ENCODE results near the gene KIF21B.
"Not testable (repeated sequence)": the region's sequence is repeated elsewhere in the genome, so short reads cannot be mapped to it uniquely, and the experiment has no call there.

KIF21B gene

DNA sequence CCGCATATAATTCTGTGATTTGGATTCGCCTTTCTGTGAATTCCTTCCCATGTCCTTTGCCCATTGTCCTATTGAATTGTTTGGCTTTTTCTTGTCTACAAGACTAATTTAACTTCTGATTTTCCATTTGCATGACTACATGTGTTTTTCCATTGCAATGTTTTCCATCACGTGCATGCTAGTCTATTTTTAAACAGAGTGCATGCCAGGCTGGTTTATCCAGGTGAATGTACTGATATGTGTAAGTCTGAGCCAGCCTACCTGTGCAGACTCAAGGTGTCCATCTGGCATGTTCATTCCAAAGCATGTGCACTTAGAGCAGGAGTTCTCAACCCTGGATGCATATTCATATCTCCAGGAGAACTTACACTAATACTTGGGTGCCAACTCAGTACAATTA is 69.1 kb downstream of the KIF21B start:
- DNase-seq, result no peak
- Mint-ChIP-seq H3K4me1 (no peaks in the 10 kb centered on the region), H3K27ac (no peak overlapping the region)

GRCh38 chr1:200951016-200951415 is 72.5 kb downstream of the KIF21B start:
- no peaks in the 10 kb centered on the region for H3K4me1 Mint-ChIP-seq
- peaks cover 11% of the 10 kb centered on the region for H3K9me3 Mint-ChIP-seq
- H3K27ac Mint-ChIP-seq, result no peak overlapping the region
- peaks cover 2% of the 10 kb centered on the region for H3K36me3 Mint-ChIP-seq (ENCODE audit: low read depth)
- ATAC-seq (no peak), DNase-seq (no peak)
- H3K27me3 Mint-ChIP-seq, result peaks cover 12% of the 10 kb centered on the region
- no peak overlapping the region for H3K4me3 Mint-ChIP-seq

More for the DNA sequence above, 69.1 kb downstream of the KIF21B start:
- Mint-ChIP-seq H3K4me3 (no peak overlapping the region), H3K36me3 (ENCODE audit: low read depth) (no peaks in the 10 kb centered on the region), H3K27me3 (peaks cover 6% of the 10 kb centered on the region), H3K9me3 (no peaks in the 10 kb centered on the region)
- no peak for ATAC-seq

DNA sequence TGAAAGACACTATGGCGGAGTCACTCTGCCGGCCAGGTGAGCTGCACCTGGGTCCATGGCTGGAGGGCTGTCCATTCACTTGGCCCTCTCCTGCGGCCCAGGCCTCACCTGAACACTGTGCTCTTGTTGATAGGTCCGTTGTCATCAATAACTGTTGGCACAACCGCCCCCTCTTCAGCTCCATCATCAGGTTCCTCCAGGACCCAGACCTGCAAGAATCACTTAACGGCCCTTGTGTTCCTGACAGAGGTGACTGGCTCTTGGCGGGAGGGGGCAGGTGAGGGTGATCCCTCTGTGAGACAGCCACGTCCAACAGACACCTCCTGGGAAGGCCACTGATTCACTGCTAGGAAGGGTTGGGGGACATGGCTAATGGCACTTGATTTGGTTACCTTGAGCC is 73.9 kb downstream of the KIF21B start:
- no peak for DNase-seq
- H3K36me3 Mint-ChIP-seq (ENCODE audit: low read depth), result peaks cover 2% of the 10 kb centered on the region
- H3K4me1 Mint-ChIP-seq, result no peaks in the 10 kb centered on the region
- H3K4me3 Mint-ChIP-seq, result no peak overlapping the region
- peaks cover 12% of the 10 kb centered on the region for H3K27me3 Mint-ChIP-seq
- H3K27ac Mint-ChIP-seq, result no peak overlapping the region
- peaks cover 11% of the 10 kb centered on the region for H3K9me3 Mint-ChIP-seq
- ATAC-seq, result no peak

GRCh38 chr1:200947059-200947566 is 76.4 kb downstream of the KIF21B start:
- no peaks in the 10 kb centered on the region for H3K4me1 Mint-ChIP-seq
- no peak overlapping the region for H3K4me3 Mint-ChIP-seq
- ATAC-seq, result no peak
- H3K9me3 Mint-ChIP-seq, result peaks cover 15% of the 10 kb centered on the region
- no peak for DNase-seq
- no peak overlapping the region for H3K27ac Mint-ChIP-seq
- H3K27me3 Mint-ChIP-seq, result peaks cover 8% of the 10 kb centered on the region
- peaks cover 2% of the 10 kb centered on the region for H3K36me3 Mint-ChIP-seq (ENCODE audit: low read depth)

DNA sequence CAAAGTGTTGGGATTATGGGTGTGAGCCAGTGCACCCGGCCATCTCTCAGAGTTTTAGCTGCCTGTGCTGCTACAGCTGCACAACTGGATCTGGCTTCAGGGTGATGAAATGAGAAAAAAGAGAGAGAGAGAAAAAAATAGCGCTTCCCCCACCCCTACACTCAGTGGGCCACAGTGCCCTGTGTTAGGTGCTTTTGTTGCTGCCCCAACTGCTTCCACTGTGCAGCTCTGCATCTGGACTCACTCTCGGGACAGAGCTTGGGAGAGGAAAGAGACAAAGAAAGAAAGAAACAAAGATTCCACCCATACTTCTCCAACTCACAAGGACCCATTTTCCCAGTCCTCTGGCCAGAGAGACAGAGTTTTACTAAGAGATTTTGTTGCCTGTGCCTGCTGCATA is 78.4 kb downstream of the KIF21B start:
- no peak for ATAC-seq
- Mint-ChIP-seq H3K27ac (no peak overlapping the region), H3K9me3 (peaks cover 23% of the 10 kb centered on the region)

DNA sequence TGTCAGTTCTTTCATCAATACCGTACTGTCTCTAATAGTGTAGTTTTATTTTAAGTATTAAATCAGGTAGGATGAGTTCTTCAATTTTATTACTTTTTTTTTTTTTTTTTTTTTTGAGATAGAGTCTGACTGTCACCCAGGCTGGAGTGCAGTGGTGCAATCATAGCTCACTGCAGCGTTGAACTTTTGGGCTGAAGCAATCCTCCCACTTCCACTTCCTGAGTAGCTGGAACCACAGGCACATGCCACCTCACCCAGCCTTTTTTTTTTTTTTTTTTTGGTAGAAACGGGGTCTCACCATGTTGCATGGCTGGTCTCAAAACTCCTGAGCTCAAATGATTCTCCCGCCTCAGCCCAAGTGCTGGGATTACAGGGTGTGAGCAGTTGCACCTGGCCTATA is 84.6 kb downstream of the KIF21B start:
- DNase-seq (no peak), ATAC-seq (peak; percentile 78)
- peaks cover 8% of the 10 kb centered on the region for H3K9me3 Mint-ChIP-seq
- no peaks in the 10 kb centered on the region for H3K27me3 Mint-ChIP-seq
- no peaks in the 10 kb centered on the region for H3K36me3 Mint-ChIP-seq (ENCODE audit: low read depth)
- H3K27ac Mint-ChIP-seq, result no peak overlapping the region
- H3K4me3 Mint-ChIP-seq, result no peak overlapping the region
- peaks cover 9% of the 10 kb centered on the region for H3K4me1 Mint-ChIP-seq

More for the DNA sequence above, 78.4 kb downstream of the KIF21B start:
- DNase-seq, result no peak
- Mint-ChIP-seq H3K27me3 (peaks cover 8% of the 10 kb centered on the region), H3K4me1 (no peaks in the 10 kb centered on the region), H3K4me3 (no peak overlapping the region), H3K36me3 (ENCODE audit: low read depth) (peaks cover 2% of the 10 kb centered on the region)

- ATAC-seq; H3K36me3 Mint-ChIP-seq (ENCODE audit: low read depth); H3K4me1 Mint-ChIP-seq; H3K4me3 Mint-ChIP-seq; H3K27me3 Mint-ChIP-seq; DNase-seq; H3K9me3 Mint-ChIP-seq; H3K27ac Mint-ChIP-seq: not testable (repeated sequence)
These were observed 88.1 kb downstream of the KIF21B start for GRCh38 chr1:200935286-200935962.

- ATAC-seq (no peak), DNase-seq (no peak)
- H3K27me3 Mint-ChIP-seq, result peaks cover 2% of the 10 kb centered on the region
- H3K36me3 Mint-ChIP-seq (ENCODE audit: low read depth), result no peaks in the 10 kb centered on the region
- peaks cover 9% of the 10 kb centered on the region for H3K4me1 Mint-ChIP-seq
- no peak overlapping the region for H3K27ac Mint-ChIP-seq
- H3K4me3 Mint-ChIP-seq, result no peak overlapping the region
- H3K9me3 Mint-ChIP-seq, result no peaks in the 10 kb centered on the region
These were observed 88.8 kb downstream of the KIF21B start for GRCh38 chr1:200934676-200935245.

DNA sequence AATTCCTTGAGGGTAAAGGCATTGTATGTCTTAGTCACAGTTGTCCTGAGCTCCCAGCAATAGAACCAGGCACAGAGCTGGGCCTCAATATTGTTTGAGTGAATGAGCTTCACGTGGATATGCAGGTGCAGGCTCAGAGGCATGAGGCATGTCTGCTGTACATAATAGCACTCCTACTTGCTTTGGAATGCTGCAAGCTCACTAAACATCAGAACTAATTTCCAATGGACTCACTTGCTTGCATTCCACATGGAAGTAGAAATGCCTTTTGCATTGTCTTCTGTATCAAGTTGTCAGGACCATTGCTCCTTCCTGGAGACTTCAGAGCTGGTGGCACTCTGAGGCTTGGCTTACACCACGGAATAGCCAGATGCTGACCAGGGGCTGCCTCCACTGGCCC is 91.7 kb downstream of the KIF21B start:
- ATAC-seq (no peak), DNase-seq (no peak)
- H3K27me3 Mint-ChIP-seq, result peaks cover 2% of the 10 kb centered on the region
- H3K27ac Mint-ChIP-seq, result no peak overlapping the region
- no peaks in the 10 kb centered on the region for H3K9me3 Mint-ChIP-seq
- H3K4me3 Mint-ChIP-seq, result no peak overlapping the region
- H3K4me1 Mint-ChIP-seq, result no peaks in the 10 kb centered on the region
- H3K36me3 Mint-ChIP-seq (ENCODE audit: low read depth), result no peaks in the 10 kb centered on the region

DNA sequence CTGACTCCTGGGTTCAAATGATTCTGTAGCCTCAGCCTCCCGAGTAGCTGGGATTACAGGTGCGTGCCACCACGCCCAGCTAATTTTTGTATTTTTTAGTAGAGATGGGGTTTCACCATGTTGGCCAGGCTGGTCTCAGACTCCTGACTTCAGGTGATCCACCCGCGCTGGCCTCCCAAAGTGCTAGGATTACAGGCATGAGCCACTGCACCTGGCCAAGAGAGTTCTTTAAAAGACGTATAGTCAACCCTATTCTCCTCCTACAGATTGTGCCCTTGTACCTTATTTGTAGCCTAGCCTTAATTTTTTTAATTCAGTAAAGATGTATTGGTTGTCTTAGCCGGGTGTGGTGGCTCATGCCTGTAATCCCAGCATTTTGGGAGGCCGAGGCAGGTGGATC is 93.2 kb downstream of the KIF21B start:
- not testable (repeated sequence) for H3K4me1 Mint-ChIP-seq; H3K9me3 Mint-ChIP-seq; H3K27me3 Mint-ChIP-seq; H3K4me3 Mint-ChIP-seq; ATAC-seq; H3K27ac Mint-ChIP-seq; H3K36me3 Mint-ChIP-seq (ENCODE audit: low read depth); DNase-seq

DNA sequence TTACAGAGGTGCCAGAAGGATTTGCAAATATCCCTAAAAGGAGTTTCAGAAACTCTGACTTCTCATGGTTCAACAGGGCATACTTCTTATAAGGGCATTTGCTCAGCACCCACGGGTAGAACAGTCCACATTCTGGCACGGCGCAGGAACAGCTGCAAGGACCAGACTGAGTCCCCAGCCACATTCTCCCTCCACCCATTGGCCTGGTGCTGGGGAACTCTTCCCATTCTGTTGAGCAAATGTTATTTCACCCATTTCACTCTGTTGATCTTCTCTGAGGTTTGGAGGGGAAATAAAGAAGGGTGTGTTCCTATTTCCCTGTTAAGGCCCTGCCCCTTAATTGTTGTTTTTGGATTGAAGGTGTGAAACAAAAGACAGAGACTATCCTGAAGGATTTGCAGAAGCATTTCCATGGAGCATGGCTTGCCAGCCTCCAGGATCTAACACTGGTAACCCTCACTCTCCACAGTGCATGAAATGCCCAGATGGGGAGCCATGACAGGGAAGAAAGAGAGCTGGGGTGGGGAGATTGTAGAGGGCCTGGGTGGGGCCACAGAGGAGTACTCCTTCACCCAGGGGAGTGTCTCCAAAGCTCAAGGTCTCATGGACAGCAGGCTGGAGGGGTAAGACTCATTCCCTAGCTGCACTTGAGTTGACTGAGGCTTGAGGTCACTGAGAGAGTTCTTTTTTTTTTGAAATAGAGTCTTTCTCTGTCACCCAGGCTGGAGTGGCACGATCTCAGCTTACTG is 93.8 kb downstream of the KIF21B start:
- H3K27ac Mint-ChIP-seq, result no peak overlapping the region
- no peaks in the 10 kb centered on the region for H3K36me3 Mint-ChIP-seq (ENCODE audit: low read depth)
- peaks cover 2% of the 10 kb centered on the region for H3K27me3 Mint-ChIP-seq
- DNase-seq (no peak), ATAC-seq (no peak)
- H3K9me3 Mint-ChIP-seq, result no peaks in the 10 kb centered on the region
- no peak overlapping the region for H3K4me3 Mint-ChIP-seq
- H3K4me1 Mint-ChIP-seq, result peaks cover 12% of the 10 kb centered on the region

DNA sequence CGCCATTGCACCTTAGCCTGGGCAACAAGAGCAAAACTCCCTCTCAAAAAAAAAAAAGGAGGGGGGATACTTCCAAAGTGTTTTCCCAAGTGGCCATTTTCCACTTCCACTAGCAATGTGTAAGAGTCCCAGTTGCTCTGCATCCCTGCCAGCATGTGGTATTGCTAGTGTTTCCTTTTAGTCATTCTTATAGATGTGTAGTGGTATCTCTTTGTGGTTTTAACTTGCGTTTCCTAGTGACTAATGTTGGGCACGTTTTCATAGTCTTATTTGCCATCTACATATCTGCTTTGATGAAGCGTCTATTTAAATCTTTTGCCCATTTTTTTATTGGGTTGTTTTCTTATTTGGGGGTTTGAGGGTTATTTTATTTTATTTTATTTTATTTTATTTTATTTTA is 97.7 kb downstream of the KIF21B start:
- no peaks in the 10 kb centered on the region for H3K9me3 Mint-ChIP-seq
- H3K4me3 Mint-ChIP-seq, result no peak overlapping the region
- no peaks in the 10 kb centered on the region for H3K36me3 Mint-ChIP-seq (ENCODE audit: low read depth)
- no peak overlapping the region for H3K27ac Mint-ChIP-seq
- H3K27me3 Mint-ChIP-seq, result peaks cover 10% of the 10 kb centered on the region
- H3K4me1 Mint-ChIP-seq, result peaks cover 12% of the 10 kb centered on the region
- DNase-seq, result no peak
- ATAC-seq, result peak; percentile 95

DNA sequence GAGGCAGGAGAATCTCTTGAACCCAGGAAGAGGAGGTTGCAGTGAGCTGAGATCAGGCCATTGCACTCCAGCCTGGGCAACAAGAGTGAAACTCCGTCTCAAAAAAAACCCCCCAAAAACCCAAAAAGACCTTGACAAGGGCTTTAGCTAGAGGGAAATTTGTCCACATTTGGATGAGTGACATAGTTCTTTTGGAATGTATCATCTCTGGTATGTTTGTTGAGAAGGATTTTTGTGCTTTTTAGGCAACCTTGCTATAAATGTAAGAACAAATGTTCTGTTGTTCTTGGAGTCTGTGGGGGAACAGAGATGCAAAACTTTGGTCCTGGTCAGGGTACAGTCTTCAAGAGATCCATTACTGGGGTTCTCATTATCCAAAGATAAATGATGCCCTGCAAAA is 99.9 kb downstream of the KIF21B start:
- no peaks in the 10 kb centered on the region for H3K36me3 Mint-ChIP-seq (ENCODE audit: low read depth)
- no peak overlapping the region for H3K4me3 Mint-ChIP-seq
- no peak overlapping the region for H3K27ac Mint-ChIP-seq
- H3K27me3 Mint-ChIP-seq, result peaks cover 10% of the 10 kb centered on the region
- peaks cover 12% of the 10 kb centered on the region for H3K4me1 Mint-ChIP-seq
- no peaks in the 10 kb centered on the region for H3K9me3 Mint-ChIP-seq
- DNase-seq, result no peak
- ATAC-seq, result no peak

GRCh38 chr1:200922406-200922805 is 101.1 kb downstream of the KIF21B start:
- Mint-ChIP-seq H3K9me3 (no peaks in the 10 kb centered on the region), H3K36me3 (ENCODE audit: low read depth) (no peaks in the 10 kb centered on the region), H3K4me1 (peaks cover 12% of the 10 kb centered on the region), H3K27me3 (peaks cover 12% of the 10 kb centered on the region), H3K4me3 (no peak overlapping the region), H3K27ac (no peak overlapping the region)
- DNase-seq, result no peak
- no peak for ATAC-seq

DNA sequence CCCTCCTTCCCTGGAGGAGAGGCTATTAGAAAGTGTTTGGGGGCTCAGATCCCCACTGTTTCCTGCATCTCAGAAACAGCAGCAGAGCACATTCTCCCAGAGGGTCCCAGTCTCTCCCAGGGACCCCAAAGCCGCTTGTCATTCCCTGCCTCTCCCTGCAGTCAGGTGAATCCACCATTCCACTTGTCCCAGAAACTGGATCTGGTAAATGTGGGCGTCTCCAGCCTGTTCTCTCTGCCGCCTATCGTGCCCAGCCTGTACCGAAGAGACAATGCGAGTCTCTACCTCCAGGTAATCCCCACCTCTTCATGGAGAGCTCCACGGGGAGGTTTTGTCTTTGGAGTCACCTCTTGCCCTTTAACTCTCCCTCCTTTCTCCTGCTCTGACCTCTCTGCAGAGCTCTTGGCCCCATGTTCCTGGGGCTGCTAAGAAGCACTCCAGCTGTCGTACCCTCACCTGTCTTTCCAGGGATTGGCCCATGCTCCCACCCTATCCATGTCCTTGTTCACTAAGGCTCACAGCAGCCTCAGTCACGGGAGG is 101.9 kb downstream of the KIF21B start:
- H3K9me3 Mint-ChIP-seq, result no peaks in the 10 kb centered on the region
- ATAC-seq, result no peak
- peaks cover 12% of the 10 kb centered on the region for H3K27me3 Mint-ChIP-seq
- no peak overlapping the region for H3K27ac Mint-ChIP-seq
- peaks cover 12% of the 10 kb centered on the region for H3K4me1 Mint-ChIP-seq
- DNase-seq, result no peak
- no peaks in the 10 kb centered on the region for H3K36me3 Mint-ChIP-seq (ENCODE audit: low read depth)
- H3K4me3 Mint-ChIP-seq, result no peak overlapping the region

Data from activated naive CD8-positive, alpha-beta T cell treated with anti-CD3 and anti-CD28 coated beads, Interleukin-2, amount 50 U/mL, for 24 hours (primary cell).